GM23338 (cell line): ENCODE data around the gene OLFML2A.
"Not testable (repeated sequence)": the region's sequence is repeated elsewhere in the genome, so short reads cannot be mapped to it uniquely, and the experiment has no call there.

ENCODE experiments used
- POLR2AphosphoS5 ChIP-seq: IDR thresholded peaks from 2 replicates; pipeline ENCODE4 v1.6.1; 2016; ENCODE audit warnings: antibody characterized with exemption, low read depth
- ZNF114 ChIP-seq: fragments of 250-450 bp; sonication (Bioruptor Pico); IDR thresholded peaks from 2 replicates; pipeline ENCODE4 v1.5.0; 2020; ENCODE audit warnings: mild to moderate bottlenecking, moderate library complexity
- TF ChIP-seq, protein P1 (sequence below), 2 experiments: fragments of 200-600 bp in 1 of 2; sonication (generic) in 1 of 2; conservative IDR thresholded peaks; 2 replicates each; pipeline versions ENCODE4 v1.5.1 to v1.6.1; 2016 to 2017; ENCODE audit warnings: antibody characterized with exemption in 2 of 2, low read depth in 2 of 2, mild to moderate bottlenecking in 2 of 2, moderate library complexity in 1 of 2

DNA sequence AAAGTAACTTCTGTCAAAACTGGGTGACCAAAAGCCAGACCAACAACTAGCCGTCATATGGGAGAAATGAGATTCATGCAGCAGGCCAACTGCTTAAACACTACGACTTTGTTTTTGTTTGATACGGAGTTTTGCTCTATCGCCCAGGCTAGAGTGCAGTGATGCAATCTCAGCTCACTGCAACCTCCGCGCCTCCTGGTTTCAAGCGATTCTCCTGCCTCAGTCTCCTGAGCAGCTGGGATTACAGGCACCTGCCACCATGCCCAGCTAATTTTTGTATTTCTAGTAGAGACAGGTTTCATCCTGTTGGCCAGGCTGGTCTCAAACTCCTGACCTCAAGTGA is 42.2 kb upstream of the OLFML2A start:
- TF ChIP-seq ZNF114 (CRISPR knock-in tag); POLR2AphosphoS5: not testable (repeated sequence)
- TF ChIP-seq, protein P1, sequence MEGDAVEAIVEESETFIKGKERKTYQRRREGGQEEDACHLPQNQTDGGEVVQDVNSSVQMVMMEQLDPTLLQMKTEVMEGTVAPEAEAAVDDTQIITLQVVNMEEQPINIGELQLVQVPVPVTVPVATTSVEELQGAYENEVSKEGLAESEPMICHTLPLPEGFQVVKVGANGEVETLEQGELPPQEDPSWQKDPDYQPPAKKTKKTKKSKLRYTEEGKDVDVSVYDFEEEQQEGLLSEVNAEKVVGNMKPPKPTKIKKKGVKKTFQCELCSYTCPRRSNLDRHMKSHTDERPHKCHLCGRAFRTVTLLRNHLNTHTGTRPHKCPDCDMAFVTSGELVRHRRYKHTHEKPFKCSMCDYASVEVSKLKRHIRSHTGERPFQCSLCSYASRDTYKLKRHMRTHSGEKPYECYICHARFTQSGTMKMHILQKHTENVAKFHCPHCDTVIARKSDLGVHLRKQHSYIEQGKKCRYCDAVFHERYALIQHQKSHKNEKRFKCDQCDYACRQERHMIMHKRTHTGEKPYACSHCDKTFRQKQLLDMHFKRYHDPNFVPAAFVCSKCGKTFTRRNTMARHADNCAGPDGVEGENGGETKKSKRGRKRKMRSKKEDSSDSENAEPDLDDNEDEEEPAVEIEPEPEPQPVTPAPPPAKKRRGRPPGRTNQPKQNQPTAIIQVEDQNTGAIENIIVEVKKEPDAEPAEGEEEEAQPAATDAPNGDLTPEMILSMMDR (conservative IDR thresholded peaks at IDR 0.05; ENCODE audit: low read depth in 2 of 2), result not testable (repeated sequence)
